WTC11 (cell line): ENCODE results near the gene HTR5A. TPM values are rescaled to one million over a fixed set of nuclear protein-coding genes. Genes with fewer than 3 reads are reported as not detected.

Source experiments
- ATAC-seq: fragments of 200-7000 bp; cut with Tn5 transposase; 2 replicates; pipeline ENCODE4 v1.10.0; 2021; ENCODE audit warnings: mild to moderate bottlenecking, moderate library complexity
- CTCF ChIA-PET: fragments of 300-600 bp; sonication (Branson Sonifier 250); formaldehyde crosslinking; loops from one replicate; lab custom pipeline; 2021; ENCODE audit warnings: antibody characterized with exemption; lab: Charles Lee
- POLR2A ChIA-PET: fragments of 350-600 bp; sonication (Branson Sonifier 250); formaldehyde crosslinking; loops from one replicate; lab custom pipeline; 2021; ENCODE audit warnings: antibody characterized with exemption; lab: Charles Lee
- DNase-seq: peaks from one replicate; pipeline ENCODE4 v3.0.0; 2021; ENCODE audit warnings: low spot score
- H3K27ac Mint-ChIP-seq: 2 replicates; pipeline ENCODE4 v1.8.0; 2021; ENCODE audit warnings: mixed read lengths
- H3K27me3 Mint-ChIP-seq: 2 replicates; pipeline ENCODE4 v1.8.0; 2021; ENCODE audit warnings: low read depth, mild to moderate bottlenecking, moderate library complexity, mixed read lengths
- H3K36me3 Mint-ChIP-seq: 2 replicates; pipeline ENCODE4 v1.8.0; 2021; ENCODE audit warnings: mixed read lengths
- H3K4me1 Mint-ChIP-seq: 2 replicates; pipeline ENCODE4 v1.8.0; 2022; ENCODE audit warnings: mixed read lengths
- H3K4me3 Mint-ChIP-seq: 2 replicates; pipeline ENCODE4 v1.8.0; 2021; ENCODE audit warnings: mild to moderate bottlenecking, moderate library complexity, mixed read lengths
- H3K9me3 Mint-ChIP-seq: 2 replicates; pipeline ENCODE4 v1.8.0; 2021; ENCODE audit warnings: mixed read lengths
- ATF1 ChIP-seq: sonication (generic); formaldehyde crosslinking; IDR thresholded peaks from 2 replicates; pipeline ENCODE4 v1.8.1; 2023; ENCODE audit warnings: mild to moderate bottlenecking, moderate library complexity, missing genetic modification reagents
- NR1H2 ChIP-seq: sonication (generic); formaldehyde crosslinking; IDR thresholded peaks from 2 replicates; pipeline ENCODE4 v1.9.0; 2021; ENCODE audit warnings: mild to moderate bottlenecking, moderate library complexity, missing genetic modification reagents
- TEAD1 ChIP-seq: sonication (generic); formaldehyde crosslinking; IDR thresholded peaks from 2 replicates; pipeline ENCODE4 v1.8.0; 2022; ENCODE audit warnings: mild to moderate bottlenecking, missing genetic modification reagents
- ZNF263 ChIP-seq: sonication (generic); formaldehyde crosslinking; IDR thresholded peaks from 2 replicates; pipeline ENCODE4 v1.8.1; 2022; ENCODE audit warnings: low read depth, mild to moderate bottlenecking, moderate library complexity, missing genetic modification reagents
- ZNF317 ChIP-seq: sonication (generic); formaldehyde crosslinking; IDR thresholded peaks from 2 replicates; pipeline ENCODE4 v1.8.1; 2023; ENCODE audit warnings: low read depth, mild to moderate bottlenecking, moderate library complexity, missing genetic modification reagents, borderline replicate concordance
- ZNF416 ChIP-seq: fragments of 250-450 bp; sonication (Bioruptor Pico); IDR thresholded peaks from 2 replicates; pipeline ENCODE4 v1.9.0; 2021; ENCODE audit warnings: mild to moderate bottlenecking, inconsistent platforms
- ZNF423 ChIP-seq: fragments of 250-450 bp; sonication (Bioruptor Pico); IDR thresholded peaks from 2 replicates; pipeline ENCODE4 v2.1.2; 2022; ENCODE audit warnings: mild to moderate bottlenecking, moderate library complexity
- total RNA-seq: library from RNA; stranded (reverse); gene quantifications from 3 replicates; pipeline ENCODE4 v1.2.3, GENCODE V29; 2021
- TF ChIP-seq, protein P1 (sequence below): sonication (generic); formaldehyde crosslinking; IDR thresholded peaks from 2 replicates; pipeline ENCODE4 v1.8.0; 2022; ENCODE audit warnings: mild to moderate bottlenecking, missing genetic modification reagents
- TF ChIP-seq, protein P2 (sequence below): sonication (generic); formaldehyde crosslinking; conservative IDR thresholded peaks from 2 replicates; pipeline ENCODE4 v1.8.1; 2022; ENCODE audit warnings: mild to moderate bottlenecking, missing genetic modification reagents
- TF ChIP-seq, protein P3 (sequence below): sonication (generic); formaldehyde crosslinking; IDR thresholded peaks from 2 replicates; pipeline ENCODE4 v1.8.0; 2022; ENCODE audit warnings: mild to moderate bottlenecking, missing genetic modification reagents
- TF ChIP-seq, protein P4 (sequence below): fragments of 250-450 bp; sonication (Bioruptor Pico); IDR thresholded peaks from 2 replicates; pipeline ENCODE4 v1.9.0; 2021; ENCODE audit warnings: mild to moderate bottlenecking
- TF ChIP-seq, protein P5 (sequence below): sonication (generic); formaldehyde crosslinking; IDR thresholded peaks from 2 replicates; pipeline ENCODE4 v1.8.1; 2023; ENCODE audit warnings: mild to moderate bottlenecking, moderate library complexity, missing genetic modification reagents
- TF ChIP-seq, protein P6 (sequence below): sonication (generic); formaldehyde crosslinking; conservative IDR thresholded peaks from 2 replicates; pipeline ENCODE4 v1.8.1; 2023; ENCODE audit warnings: mild to moderate bottlenecking, low read depth, missing genetic modification reagents, moderate library complexity
- TF ChIP-seq, protein P7 (sequence below): sonication (generic); formaldehyde crosslinking; IDR thresholded peaks from 2 replicates; pipeline ENCODE4 v1.8.1; 2022; ENCODE audit warnings: mild to moderate bottlenecking, moderate library complexity, missing genetic modification reagents
- TF ChIP-seq, protein P8 (sequence below): sonication (generic); formaldehyde crosslinking; IDR thresholded peaks from 2 replicates; pipeline ENCODE4 v1.8.1; 2023; ENCODE audit warnings: mild to moderate bottlenecking, missing genetic modification reagents, moderate library complexity

HTR5A gene
- total RNA-seq, 1 experiment from 2014 or later = not detected

DNA sequence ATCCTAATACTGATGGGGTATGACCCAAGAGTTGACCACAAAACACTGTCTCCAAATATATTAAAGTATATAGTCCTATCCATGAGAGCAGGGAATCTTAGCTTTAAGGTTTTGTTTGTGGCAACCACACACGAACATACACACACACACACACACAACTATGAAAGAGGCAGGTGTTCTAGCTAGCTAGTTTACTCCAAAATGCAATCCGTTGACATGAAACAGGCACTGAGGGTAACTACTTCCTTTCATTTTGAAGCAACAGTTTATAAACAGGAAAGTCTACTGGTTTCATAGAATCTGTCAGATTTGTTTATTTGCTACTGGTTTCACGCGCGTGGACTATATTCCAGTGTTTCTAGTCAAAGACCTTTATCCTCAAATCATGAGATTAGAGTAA lies 14.8 kb downstream of the HTR5A start:
- Mint-ChIP-seq H3K36me3 (no peaks in the 10 kb centered on the region), H3K4me3 (no peak overlapping the region), H3K27me3 (peaks cover 4% of the 10 kb centered on the region; the same call in 1 of the 2 replicates), H3K4me1 (peaks cover 17% of the 10 kb centered on the region)
- DNase-seq (no peak), ATAC-seq (no peak)
- POLR2A ChIA-PET = no interaction called here
- TF ChIP-seq ATF1 (CRISPR knock-in tag) (no peak), TEAD1 (CRISPR knock-in tag) (no peak), ZNF263 (CRISPR knock-in tag) (no peak)
- TF ChIP-seq, protein P1, sequence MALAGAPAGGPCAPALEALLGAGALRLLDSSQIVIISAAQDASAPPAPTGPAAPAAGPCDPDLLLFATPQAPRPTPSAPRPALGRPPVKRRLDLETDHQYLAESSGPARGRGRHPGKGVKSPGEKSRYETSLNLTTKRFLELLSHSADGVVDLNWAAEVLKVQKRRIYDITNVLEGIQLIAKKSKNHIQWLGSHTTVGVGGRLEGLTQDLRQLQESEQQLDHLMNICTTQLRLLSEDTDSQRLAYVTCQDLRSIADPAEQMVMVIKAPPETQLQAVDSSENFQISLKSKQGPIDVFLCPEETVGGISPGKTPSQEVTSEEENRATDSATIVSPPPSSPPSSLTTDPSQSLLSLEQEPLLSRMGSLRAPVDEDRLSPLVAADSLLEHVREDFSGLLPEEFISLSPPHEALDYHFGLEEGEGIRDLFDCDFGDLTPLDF (CRISPR knock-in tag) = no peak
- TF ChIP-seq, all 79 proteins: peak for 0
- CTCF ChIA-PET = no interaction called here
- Mint-ChIP-seq H3K9me3 (peaks cover 29% of the 10 kb centered on the region), H3K27ac (no peak overlapping the region)

DNA sequence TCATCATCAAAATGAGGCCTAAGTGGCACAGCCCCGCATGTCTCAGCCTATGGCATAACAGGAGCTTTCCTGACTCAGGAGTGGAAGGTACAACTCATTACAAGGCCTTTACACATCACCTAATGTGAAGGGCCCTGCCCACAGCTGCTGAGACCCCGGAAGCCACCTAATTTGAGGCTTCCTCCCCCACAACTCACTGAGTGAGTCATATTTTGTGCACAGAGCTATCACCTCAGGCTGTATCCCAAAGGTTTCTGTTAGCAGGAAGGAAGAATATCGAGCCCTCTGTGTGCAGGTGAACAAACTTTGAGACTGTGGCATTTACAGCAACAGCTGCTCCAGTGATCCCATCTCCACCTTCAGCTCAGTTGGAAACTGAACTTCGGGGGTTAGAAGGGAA lies 20.6 kb downstream of the HTR5A start:
- Mint-ChIP-seq H3K27ac (no peak overlapping the region), H3K9me3 (peaks cover 21% of the 10 kb centered on the region), H3K4me1 (peaks cover 10% of the 10 kb centered on the region), H3K27me3 (peaks cover 5% of the 10 kb centered on the region; the same call in 1 of the 2 replicates), H3K36me3 (peaks cover 6% of the 10 kb centered on the region), H3K4me3 (no peak overlapping the region)
- TF ChIP-seq, protein P2, sequence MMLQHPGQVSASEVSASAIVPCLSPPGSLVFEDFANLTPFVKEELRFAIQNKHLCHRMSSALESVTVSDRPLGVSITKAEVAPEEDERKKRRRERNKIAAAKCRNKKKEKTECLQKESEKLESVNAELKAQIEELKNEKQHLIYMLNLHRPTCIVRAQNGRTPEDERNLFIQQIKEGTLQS (CRISPR knock-in tag) = no peak
- TF ChIP-seq, protein P3, sequence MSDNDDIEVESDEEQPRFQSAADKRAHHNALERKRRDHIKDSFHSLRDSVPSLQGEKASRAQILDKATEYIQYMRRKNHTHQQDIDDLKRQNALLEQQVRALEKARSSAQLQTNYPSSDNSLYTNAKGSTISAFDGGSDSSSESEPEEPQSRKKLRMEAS = no peak
- TF ChIP-seq, protein P4, sequence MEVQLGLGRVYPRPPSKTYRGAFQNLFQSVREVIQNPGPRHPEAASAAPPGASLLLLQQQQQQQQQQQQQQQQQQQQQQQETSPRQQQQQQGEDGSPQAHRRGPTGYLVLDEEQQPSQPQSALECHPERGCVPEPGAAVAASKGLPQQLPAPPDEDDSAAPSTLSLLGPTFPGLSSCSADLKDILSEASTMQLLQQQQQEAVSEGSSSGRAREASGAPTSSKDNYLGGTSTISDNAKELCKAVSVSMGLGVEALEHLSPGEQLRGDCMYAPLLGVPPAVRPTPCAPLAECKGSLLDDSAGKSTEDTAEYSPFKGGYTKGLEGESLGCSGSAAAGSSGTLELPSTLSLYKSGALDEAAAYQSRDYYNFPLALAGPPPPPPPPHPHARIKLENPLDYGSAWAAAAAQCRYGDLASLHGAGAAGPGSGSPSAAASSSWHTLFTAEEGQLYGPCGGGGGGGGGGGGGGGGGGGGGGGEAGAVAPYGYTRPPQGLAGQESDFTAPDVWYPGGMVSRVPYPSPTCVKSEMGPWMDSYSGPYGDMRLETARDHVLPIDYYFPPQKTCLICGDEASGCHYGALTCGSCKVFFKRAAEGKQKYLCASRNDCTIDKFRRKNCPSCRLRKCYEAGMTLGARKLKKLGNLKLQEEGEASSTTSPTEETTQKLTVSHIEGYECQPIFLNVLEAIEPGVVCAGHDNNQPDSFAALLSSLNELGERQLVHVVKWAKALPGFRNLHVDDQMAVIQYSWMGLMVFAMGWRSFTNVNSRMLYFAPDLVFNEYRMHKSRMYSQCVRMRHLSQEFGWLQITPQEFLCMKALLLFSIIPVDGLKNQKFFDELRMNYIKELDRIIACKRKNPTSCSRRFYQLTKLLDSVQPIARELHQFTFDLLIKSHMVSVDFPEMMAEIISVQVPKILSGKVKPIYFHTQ = no peak
- TF ChIP-seq, protein P5, sequence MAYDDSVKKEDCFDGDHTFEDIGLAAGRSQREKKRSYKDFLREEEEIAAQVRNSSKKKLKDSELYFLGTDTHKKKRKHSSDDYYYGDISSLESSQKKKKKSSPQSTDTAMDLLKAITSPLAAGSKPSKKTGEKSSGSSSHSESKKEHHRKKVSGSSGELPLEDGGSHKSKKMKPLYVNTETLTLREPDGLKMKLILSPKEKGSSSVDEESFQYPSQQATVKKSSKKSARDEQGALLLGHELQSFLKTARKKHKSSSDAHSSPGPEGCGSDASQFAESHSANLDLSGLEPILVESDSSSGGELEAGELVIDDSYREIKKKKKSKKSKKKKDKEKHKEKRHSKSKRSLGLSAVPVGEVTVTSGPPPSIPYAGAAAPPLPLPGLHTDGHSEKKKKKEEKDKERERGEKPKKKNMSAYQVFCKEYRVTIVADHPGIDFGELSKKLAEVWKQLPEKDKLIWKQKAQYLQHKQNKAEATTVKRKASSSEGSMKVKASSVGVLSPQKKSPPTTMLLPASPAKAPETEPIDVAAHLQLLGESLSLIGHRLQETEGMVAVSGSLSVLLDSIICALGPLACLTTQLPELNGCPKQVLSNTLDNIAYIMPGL = no peak
- TF ChIP-seq, protein P6, sequence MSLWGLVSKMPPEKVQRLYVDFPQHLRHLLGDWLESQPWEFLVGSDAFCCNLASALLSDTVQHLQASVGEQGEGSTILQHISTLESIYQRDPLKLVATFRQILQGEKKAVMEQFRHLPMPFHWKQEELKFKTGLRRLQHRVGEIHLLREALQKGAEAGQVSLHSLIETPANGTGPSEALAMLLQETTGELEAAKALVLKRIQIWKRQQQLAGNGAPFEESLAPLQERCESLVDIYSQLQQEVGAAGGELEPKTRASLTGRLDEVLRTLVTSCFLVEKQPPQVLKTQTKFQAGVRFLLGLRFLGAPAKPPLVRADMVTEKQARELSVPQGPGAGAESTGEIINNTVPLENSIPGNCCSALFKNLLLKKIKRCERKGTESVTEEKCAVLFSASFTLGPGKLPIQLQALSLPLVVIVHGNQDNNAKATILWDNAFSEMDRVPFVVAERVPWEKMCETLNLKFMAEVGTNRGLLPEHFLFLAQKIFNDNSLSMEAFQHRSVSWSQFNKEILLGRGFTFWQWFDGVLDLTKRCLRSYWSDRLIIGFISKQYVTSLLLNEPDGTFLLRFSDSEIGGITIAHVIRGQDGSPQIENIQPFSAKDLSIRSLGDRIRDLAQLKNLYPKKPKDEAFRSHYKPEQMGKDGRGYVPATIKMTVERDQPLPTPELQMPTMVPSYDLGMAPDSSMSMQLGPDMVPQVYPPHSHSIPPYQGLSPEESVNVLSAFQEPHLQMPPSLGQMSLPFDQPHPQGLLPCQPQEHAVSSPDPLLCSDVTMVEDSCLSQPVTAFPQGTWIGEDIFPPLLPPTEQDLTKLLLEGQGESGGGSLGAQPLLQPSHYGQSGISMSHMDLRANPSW (CRISPR knock-in tag) = no peak
- no peak for TF ChIP-seq NR1H2
- TF ChIP-seq, protein P7, sequence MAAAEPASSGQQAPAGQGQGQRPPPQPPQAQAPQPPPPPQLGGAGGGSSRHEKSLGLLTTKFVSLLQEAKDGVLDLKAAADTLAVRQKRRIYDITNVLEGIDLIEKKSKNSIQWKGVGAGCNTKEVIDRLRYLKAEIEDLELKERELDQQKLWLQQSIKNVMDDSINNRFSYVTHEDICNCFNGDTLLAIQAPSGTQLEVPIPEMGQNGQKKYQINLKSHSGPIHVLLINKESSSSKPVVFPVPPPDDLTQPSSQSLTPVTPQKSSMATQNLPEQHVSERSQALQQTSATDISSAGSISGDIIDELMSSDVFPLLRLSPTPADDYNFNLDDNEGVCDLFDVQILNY (CRISPR knock-in tag) = no peak
- TF ChIP-seq, protein P8, sequence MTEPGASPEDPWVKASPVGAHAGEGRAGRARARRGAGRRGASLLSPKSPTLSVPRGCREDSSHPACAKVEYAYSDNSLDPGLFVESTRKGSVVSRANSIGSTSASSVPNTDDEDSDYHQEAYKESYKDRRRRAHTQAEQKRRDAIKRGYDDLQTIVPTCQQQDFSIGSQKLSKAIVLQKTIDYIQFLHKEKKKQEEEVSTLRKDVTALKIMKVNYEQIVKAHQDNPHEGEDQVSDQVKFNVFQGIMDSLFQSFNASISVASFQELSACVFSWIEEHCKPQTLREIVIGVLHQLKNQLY (CRISPR knock-in tag) = no peak
- TF ChIP-seq ZNF317 (CRISPR knock-in tag) = no peak
- no peak for TF ChIP-seq ZNF416
- TF ChIP-seq ZNF423 (CRISPR knock-in tag) = no peak
- DNase-seq = no peak
- ATAC-seq = no peak
- CTCF ChIA-PET = interaction anchor here (0.9 kb wide), 1 partner anchor 81 kb away, joined by 3 read pairs; no protein-coding TSS in a partner anchor
- POLR2A ChIA-PET = no interaction called here
